GM23338 (cell line): ENCODE data around the gene DDX27. TPM values are rescaled to one million over a fixed set of nuclear protein-coding genes. Genes with fewer than 3 reads are reported as not detected.

Experiments used
- ATAC-seq: fragments of 200-7000 bp; cut with Tn5 transposase; 3 replicates; pipeline ENCODE4 v1.9.1; 2020
- DNase-seq: peaks from one replicate; pipeline ENCODE4 v3.0.0-alpha.2; 2015; ENCODE audit warnings: low spot score
- H2AFZ ChIP-seq: fragments of 200-600 bp; sonication (generic); 2 replicates; pipeline ENCODE4 v1.8.0; 2016; ENCODE audit warnings: antibody characterized with exemption, mild to moderate bottlenecking, moderate library complexity
- H3F3A ChIP-seq: fragments of 200-600 bp; sonication (generic); replicated peaks from 2 replicates; pipeline ENCODE4 v1.8.0; 2017; ENCODE audit warnings: antibody characterized with exemption, mixed run types, low read depth
- H3K27ac ChIP-seq: fragments of 200-600 bp; sonication (generic); 2 replicates; pipeline ENCODE4 v1.6.1; 2016; ENCODE audit warnings: low read depth
- H3K27me3 ChIP-seq: fragments of 200-600 bp; sonication (generic); 2 replicates; pipeline ENCODE4 v1.8.0; 2016; ENCODE audit warnings: mild to moderate bottlenecking, mixed run types, moderate library complexity; ENCODE audit not compliant: insufficient read depth
- H3K36me3 ChIP-seq: fragments of 200-600 bp; sonication (generic); 2 replicates; pipeline ENCODE4 v1.8.0; 2016; ENCODE audit warnings: mild to moderate bottlenecking; ENCODE audit not compliant: insufficient read depth
- H3K4me1 ChIP-seq: fragments of 200-600 bp; sonication (generic); 2 replicates; pipeline ENCODE4 v1.8.0; 2016; ENCODE audit warnings: mild to moderate bottlenecking, moderate library complexity; ENCODE audit not compliant: insufficient read depth
- H3K4me2 ChIP-seq: fragments of 200-600 bp; sonication (generic); 2 replicates; pipeline ENCODE4 v1.7.1; 2017; ENCODE audit warnings: mixed run types
- H3K4me3 ChIP-seq: fragments of 200-600 bp; sonication (generic); 2 replicates; pipeline ENCODE4 v1.6.1; 2016; ENCODE audit warnings: mixed run types
- H3K79me2 ChIP-seq: fragments of 200-600 bp; sonication (generic); replicated peaks from 2 replicates; pipeline ENCODE4 v1.8.0; 2017; ENCODE audit warnings: mild to moderate bottlenecking; ENCODE audit not compliant: insufficient read depth
- H3K9me2 ChIP-seq: fragments of 200-600 bp; sonication (generic); 2 replicates; pipeline ENCODE4 v1.8.0; 2017; ENCODE audit not compliant: insufficient read depth
- H4K20me1 ChIP-seq: fragments of 200-600 bp; sonication (generic); replicated peaks from 2 replicates; pipeline ENCODE4 v1.8.0; 2017; ENCODE audit warnings: mild to moderate bottlenecking; ENCODE audit not compliant: insufficient read depth
- H3K27ac Mint-ChIP-seq: 2 replicates; pipeline ENCODE4 v1.8.0; 2020; ENCODE audit warnings: inconsistent platforms, mild to moderate bottlenecking, moderate library complexity, mixed read lengths
- H3K27me3 Mint-ChIP-seq: 3 replicates; pipeline ENCODE4 v1.8.0; 2022; ENCODE audit warnings: low read depth, mild to moderate bottlenecking, moderate library complexity, mixed read lengths, inconsistent platforms; ENCODE audit not compliant: insufficient read depth, poor library complexity
- H3K36me3 Mint-ChIP-seq: 3 replicates; pipeline ENCODE4 v1.8.0; 2021; ENCODE audit warnings: low read depth, mild to moderate bottlenecking, inconsistent platforms, moderate library complexity, mixed read lengths
- H3K4me1 Mint-ChIP-seq: 3 replicates; pipeline ENCODE4 v1.8.0; 2020; ENCODE audit warnings: mild to moderate bottlenecking, inconsistent platforms, mixed read lengths
- H3K4me3 Mint-ChIP-seq: 3 replicates; pipeline ENCODE4 v1.8.0; 2021; ENCODE audit warnings: moderate library complexity, mild to moderate bottlenecking, inconsistent platforms, mixed read lengths
- H3K9me3 Mint-ChIP-seq: 3 replicates; pipeline ENCODE4 v1.8.0; 2020; ENCODE audit warnings: moderate library complexity, mild to moderate bottlenecking, inconsistent platforms, mixed read lengths
- CREB1 ChIP-seq: fragments of 250-450 bp; sonication (Bioruptor Pico); IDR thresholded peaks from 2 replicates; pipeline ENCODE4 v1.5.0; 2020; ENCODE audit warnings: low read depth, mild to moderate bottlenecking, moderate library complexity
- ETS1 ChIP-seq: IDR thresholded peaks from 2 replicates; pipeline ENCODE4 v1.6.1; 2016; ENCODE audit warnings: antibody characterized with exemption
- EZH2phosphoT487 ChIP-seq: fragments of 200-600 bp; sonication (generic); IDR thresholded peaks from one replicate; pipeline ENCODE4 v1.8.1; 2018; ENCODE audit warnings: antibody characterized with exemption; ENCODE audit not compliant: unreplicated experiment
- JUNB ChIP-seq: IDR thresholded peaks from one replicate; pipeline ENCODE4 v1.6.1; 2016; ENCODE audit warnings: antibody characterized with exemption; ENCODE audit not compliant: unreplicated experiment
- STAT1 ChIP-seq: IDR thresholded peaks from one replicate; pipeline ENCODE4 v1.6.1; 2016; ENCODE audit warnings: antibody characterized with exemption; ENCODE audit not compliant: unreplicated experiment
- ZNF114 ChIP-seq: fragments of 250-450 bp; sonication (Bioruptor Pico); IDR thresholded peaks from 2 replicates; pipeline ENCODE4 v1.5.0; 2020; ENCODE audit warnings: mild to moderate bottlenecking, moderate library complexity
- ZNF462 ChIP-seq: fragments of 250-450 bp; sonication (Bioruptor Pico); IDR thresholded peaks from 2 replicates; pipeline ENCODE4 v1.5.0; 2020; ENCODE audit warnings: mild to moderate bottlenecking, moderate library complexity
- polyA plus RNA-seq: library from polyadenylated mRNA; unstranded; fragments of >200 nt; fragmentation: Nextera tagmentation; extraction: Ambion mirVana; gene quantifications from 2 replicates; pipeline ENCODE4 v1.2.1, GENCODE V29; 2016
- total RNA-seq: library from RNA; depleted of rRNA; stranded (reverse); fragments of >200 nt; shearing (Covaris generic); gene quantifications from 2 replicates; pipeline ENCODE4 v1.2.3, GENCODE V29; 2014

Gene DDX27
- total and polyA plus RNA-seq, 2 experiments from 2014 or later: 53.3 to 81.3 TPM

DNA sequence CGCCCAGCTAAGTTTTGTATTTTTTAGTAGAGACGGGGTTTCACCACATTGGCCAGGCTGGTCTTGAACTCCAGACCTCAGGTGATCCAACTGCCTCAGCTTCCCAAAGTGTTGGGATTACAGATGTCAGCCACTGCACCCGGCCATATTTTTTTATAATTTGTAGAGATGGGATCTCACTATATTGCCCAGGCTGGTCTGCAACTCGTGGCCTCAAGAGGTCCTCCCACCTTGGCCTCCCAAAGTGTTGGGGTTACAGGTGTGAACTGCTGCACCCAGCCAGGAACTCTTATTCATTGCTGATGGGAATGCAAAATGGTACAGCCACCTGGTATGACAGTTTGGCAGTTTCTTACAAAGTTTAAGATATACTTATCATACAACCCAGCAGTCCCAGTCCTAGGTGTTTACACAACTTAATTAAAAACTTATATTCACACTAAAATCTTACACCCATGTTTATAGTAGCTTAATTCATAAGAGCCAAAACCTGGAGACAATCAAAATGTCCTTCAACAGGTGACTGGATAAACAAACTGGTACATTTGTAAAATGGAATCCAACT lies 19.4 kb upstream of the DDX27 start:
- Mint-ChIP-seq H3K4me1 (no peaks in the 10 kb centered on the region), H3K4me3 (no peak overlapping the region), H3K36me3 (no peaks in the 10 kb centered on the region), H3K9me3 (peaks cover 4% of the 10 kb centered on the region; the same call in 1 of the 3 replicates), H3K27ac (no peak overlapping the region), H3K27me3 (peaks cover 3% of the 10 kb centered on the region)
- Histone ChIP-seq H3K9me2 (no peaks in the 10 kb centered on the region), H3K4me1 (no peaks in the 10 kb centered on the region), H3K27ac (no peak overlapping the region), H3K79me2 (no peaks in the 10 kb centered on the region), H3F3A (no peaks in the 10 kb centered on the region), H4K20me1 (no peaks in the 10 kb centered on the region; the same call in 1 of the 2 replicates), H2AFZ (no peak overlapping the region), H3K4me2 (no peak overlapping the region), H3K27me3 (no peaks in the 10 kb centered on the region), H3K36me3 (no peaks in the 10 kb centered on the region), H3K4me3 (no peak overlapping the region)
- DNase-seq (no peak), ATAC-seq (no peak)
- TF ChIP-seq STAT1 (no peak), ZNF462 (CRISPR knock-in tag) (no peak), JUNB (no peak), EZH2phosphoT487 (no peak)

DNA sequence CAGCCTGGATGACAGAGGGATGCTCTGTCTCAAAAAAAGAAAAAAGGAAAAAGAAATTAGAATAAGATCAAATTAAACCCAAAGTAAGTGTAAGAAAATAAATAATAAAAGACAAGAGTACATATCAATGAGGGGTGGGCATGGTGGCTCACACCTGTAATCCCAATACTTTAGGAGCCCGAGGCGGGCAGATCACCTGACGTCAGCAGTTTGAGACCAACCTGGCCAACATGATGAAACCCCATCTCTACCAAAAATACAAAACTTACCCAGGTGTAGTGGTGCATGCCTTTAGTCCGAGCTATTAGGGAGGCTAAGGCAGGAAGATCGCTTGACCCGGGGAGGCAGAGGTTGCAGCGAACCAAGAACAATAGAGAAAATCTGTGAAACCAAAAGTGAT lies 16.2 kb upstream of the DDX27 start:
- Histone ChIP-seq H4K20me1 (no peaks in the 10 kb centered on the region), H2AFZ (no peak overlapping the region), H3K4me3 (no peak overlapping the region), H3K27me3 (no peaks in the 10 kb centered on the region), H3K36me3 (no peaks in the 10 kb centered on the region), H3K27ac (no peak overlapping the region), H3K4me1 (no peaks in the 10 kb centered on the region), H3K79me2 (no peaks in the 10 kb centered on the region), H3F3A (no peaks in the 10 kb centered on the region), H3K4me2 (no peak overlapping the region), H3K9me2 (no peaks in the 10 kb centered on the region)
- peaks cover 4% of the 10 kb centered on the region; the same call in 1 of the 3 replicates for H3K9me3 Mint-ChIP-seq
- no peaks in the 10 kb centered on the region for H3K4me1 Mint-ChIP-seq
- DNase-seq: no peak
- no peak overlapping the region for H3K4me3 Mint-ChIP-seq
- no peak overlapping the region for H3K27ac Mint-ChIP-seq
- H3K36me3 Mint-ChIP-seq: no peaks in the 10 kb centered on the region
- ATAC-seq: no peak
- peaks cover 1% of the 10 kb centered on the region for H3K27me3 Mint-ChIP-seq
- TF ChIP-seq CREB1 (no peak), ETS1 (no peak), STAT1 (no peak), ZNF114 (no peak)
